ENCODE results near the gene TPSAB1. TPM values are rescaled to one million over a fixed set of nuclear protein-coding genes. Genes with fewer than 3 reads are reported as not detected.
"Not testable (repeated sequence)": the region's sequence is repeated elsewhere in the genome, so short reads cannot be mapped to it uniquely, and the experiment has no call there.

TPSAB1 gene
- total RNA-seq, 1 donor from 2014 or later: not detected

DNA sequence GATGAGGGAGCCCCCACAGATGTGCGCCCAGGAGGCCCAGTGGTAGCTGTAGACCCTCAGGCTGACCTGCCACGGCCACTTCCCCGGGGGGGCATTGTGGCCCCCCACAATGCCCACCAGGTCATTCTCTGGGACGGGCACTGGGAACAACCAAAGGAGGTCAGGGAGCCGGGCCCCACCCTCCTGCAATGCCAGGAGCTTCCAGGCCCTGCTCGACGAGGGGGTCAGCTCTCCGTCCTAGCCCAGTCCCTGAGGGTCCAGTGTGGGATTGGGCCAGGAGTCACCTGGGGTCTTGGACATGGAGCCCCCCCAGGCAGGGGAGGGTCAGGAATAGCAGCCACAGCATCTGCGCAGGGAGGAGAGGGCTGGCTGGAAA lies 22.3 kb downstream of the TPSAB1 start:
- DNase-seq (ENCODE audit: low spot score in 2 of 2, unreplicated experiment in 2 of 2): no peak
- Mint-ChIP-seq H3K27me3 (ENCODE audit: low read depth) (peaks cover 27% of the 10 kb centered on the region), H3K4me1 (peaks cover 15% of the 10 kb centered on the region), H3K4me3 (no peak overlapping the region), H3K9me3 (no peaks in the 10 kb centered on the region), H3K27ac (no peak overlapping the region), H3K36me3 (no peaks in the 10 kb centered on the region)
- TF ChIP-seq, protein P1, sequence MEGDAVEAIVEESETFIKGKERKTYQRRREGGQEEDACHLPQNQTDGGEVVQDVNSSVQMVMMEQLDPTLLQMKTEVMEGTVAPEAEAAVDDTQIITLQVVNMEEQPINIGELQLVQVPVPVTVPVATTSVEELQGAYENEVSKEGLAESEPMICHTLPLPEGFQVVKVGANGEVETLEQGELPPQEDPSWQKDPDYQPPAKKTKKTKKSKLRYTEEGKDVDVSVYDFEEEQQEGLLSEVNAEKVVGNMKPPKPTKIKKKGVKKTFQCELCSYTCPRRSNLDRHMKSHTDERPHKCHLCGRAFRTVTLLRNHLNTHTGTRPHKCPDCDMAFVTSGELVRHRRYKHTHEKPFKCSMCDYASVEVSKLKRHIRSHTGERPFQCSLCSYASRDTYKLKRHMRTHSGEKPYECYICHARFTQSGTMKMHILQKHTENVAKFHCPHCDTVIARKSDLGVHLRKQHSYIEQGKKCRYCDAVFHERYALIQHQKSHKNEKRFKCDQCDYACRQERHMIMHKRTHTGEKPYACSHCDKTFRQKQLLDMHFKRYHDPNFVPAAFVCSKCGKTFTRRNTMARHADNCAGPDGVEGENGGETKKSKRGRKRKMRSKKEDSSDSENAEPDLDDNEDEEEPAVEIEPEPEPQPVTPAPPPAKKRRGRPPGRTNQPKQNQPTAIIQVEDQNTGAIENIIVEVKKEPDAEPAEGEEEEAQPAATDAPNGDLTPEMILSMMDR (IDR thresholded peaks at IDR 0.05; ENCODE audit: unreplicated experiment): no peak

DNA sequence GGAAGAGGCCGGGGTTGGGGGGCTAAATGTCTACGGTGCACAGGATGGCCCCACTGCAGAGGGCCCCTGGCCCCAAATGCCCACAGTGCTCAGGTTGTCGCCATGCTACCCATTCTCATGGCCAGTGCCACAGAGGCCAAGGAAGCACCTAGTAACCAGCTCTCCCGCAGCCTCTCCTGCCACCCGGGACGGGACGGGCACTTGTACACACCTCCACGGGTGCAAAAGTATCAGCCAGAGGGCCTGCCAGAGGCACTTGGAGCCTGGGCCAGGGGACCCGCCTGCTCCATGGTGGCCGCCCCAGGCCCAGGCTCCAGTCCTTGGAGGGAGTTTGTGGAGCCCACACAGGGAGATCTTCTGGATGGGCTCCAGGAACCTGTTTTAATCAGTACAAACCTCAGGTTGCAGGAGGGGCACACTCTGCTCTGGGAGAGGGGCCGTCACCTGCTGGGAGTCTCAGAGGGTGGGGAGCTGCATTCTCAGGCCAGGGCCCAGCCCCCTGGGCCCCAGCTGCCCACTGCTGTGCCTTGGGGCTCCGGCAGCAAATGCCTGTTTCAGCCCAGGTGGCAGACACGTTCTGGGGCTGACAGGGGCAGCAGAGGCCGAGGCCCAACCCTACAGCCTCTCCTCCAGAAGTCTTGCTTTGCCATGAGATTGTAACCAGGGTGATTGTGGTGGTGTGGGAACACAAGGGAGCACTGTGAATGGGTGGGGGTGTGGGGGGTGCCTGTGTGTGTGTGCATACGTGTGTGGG lies 23.3 kb downstream of the TPSAB1 start:
- DNase-seq (ENCODE audit: low spot score in 2 of 2, unreplicated experiment in 2 of 2): no peak
- Mint-ChIP-seq H3K36me3 (no peaks in the 10 kb centered on the region), H3K4me1 (peaks cover 15% of the 10 kb centered on the region), H3K27me3 (ENCODE audit: low read depth) (peaks cover 27% of the 10 kb centered on the region), H3K27ac (no peak overlapping the region), H3K9me3 (no peaks in the 10 kb centered on the region), H3K4me3 (no peak overlapping the region)
- TF ChIP-seq, protein P1 (IDR thresholded peaks at IDR 0.05; ENCODE audit: unreplicated experiment): no peak

DNA sequence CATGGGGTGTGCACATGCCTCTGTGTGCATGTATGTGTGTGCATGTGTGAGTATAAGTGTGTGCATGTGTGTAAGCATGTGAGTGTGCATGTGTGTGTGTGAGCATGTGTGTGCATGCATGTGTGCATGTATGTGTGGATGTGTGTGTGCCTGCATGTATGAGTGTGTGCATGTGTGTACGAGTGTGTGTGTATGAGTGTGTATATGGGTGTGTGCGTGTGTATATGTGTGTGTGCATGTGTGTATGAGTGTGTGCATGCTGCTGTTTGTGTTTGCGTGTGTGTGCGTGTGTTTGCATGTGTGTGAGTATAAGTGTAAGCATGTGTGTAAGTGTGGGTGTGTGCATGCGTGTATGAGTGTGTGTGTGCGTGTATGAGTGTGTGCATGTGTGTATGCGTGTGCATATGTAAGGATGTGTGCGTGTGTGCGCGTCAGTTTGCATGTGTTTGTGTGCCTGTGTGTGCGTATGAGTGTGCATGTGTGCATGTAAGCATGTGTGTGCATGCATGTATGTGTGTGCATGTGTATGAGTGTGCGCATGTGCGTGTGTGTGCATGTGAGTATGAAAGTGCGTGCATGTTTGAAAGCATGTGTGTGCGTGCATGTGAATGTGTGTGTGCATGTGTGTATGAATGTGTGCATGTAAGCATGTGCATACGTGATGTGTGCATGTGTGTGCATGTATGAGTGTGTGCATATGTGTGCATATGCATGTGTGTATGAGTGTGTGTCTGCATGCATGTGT lies 24.0 kb downstream of the TPSAB1 start:
- no peaks in the 10 kb centered on the region for H3K36me3 Mint-ChIP-seq
- H3K4me3 Mint-ChIP-seq: no peak overlapping the region
- H3K9me3 Mint-ChIP-seq: no peaks in the 10 kb centered on the region
- peaks cover 22% of the 10 kb centered on the region for H3K27me3 Mint-ChIP-seq (ENCODE audit: low read depth)
- H3K27ac Mint-ChIP-seq: no peak overlapping the region
- TF ChIP-seq, protein P1 (IDR thresholded peaks at IDR 0.05; ENCODE audit: unreplicated experiment): no peak
- DNase-seq (ENCODE audit: low spot score in 2 of 2, unreplicated experiment in 2 of 2): no peak
- H3K4me1 Mint-ChIP-seq: peaks cover 10% of the 10 kb centered on the region

DNA sequence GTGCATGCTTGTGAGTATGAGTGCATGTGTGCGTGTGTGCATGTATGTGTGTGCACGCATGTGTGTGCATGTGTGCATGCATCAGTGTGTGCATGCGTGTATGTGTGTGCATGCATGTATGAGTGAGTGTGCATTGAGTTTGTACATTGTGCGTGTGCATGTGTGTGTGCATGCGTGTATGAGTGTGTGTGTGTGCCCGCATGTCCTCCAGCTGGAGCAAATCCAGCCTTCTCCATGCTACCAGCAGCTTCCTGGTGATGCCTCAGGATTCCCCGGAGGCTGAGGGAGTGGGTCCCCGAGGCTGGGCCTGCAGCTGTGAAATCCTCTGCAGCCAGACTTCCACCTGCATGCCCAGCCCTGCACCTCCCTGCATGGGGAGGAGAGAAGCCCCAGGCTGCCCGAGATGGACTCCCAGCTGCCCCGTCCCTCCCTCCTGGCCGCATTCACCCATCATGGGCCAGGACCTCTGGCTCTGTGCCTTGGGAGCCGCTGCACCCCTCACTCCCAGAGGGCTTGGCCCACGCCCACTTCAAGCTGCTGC lies 24.7 kb downstream of the TPSAB1 start:
- Mint-ChIP-seq H3K4me1 (peaks cover 10% of the 10 kb centered on the region), H3K4me3 (no peak overlapping the region), H3K27ac (no peak overlapping the region), H3K9me3 (no peaks in the 10 kb centered on the region), H3K27me3 (ENCODE audit: low read depth) (peaks cover 17% of the 10 kb centered on the region), H3K36me3 (no peaks in the 10 kb centered on the region)
- DNase-seq (ENCODE audit: low spot score in 2 of 2, unreplicated experiment in 2 of 2): no peak
- TF ChIP-seq, protein P1 (IDR thresholded peaks at IDR 0.05; ENCODE audit: unreplicated experiment): no peak

DNA sequence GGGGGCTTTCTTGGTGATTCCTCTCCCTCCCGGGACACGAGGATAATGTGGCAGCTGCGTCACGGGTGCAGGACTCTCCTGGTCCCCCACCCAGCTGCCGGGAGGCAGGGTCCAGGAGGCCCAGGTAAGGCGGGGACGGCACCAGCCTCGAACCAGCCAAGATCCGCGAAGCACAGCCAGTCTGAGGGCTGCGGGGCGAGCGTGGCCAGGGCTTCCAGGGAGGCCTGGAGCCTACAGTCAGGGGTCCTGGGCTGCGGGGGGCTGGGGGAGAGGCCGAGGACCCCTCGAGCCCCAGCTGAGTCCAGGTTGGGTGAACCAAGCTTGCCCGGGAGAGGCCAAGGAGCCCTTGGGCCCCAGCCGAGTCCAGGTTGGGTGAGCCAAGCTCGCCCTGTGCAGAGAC lies 25.3 kb downstream of the TPSAB1 start:
- Mint-ChIP-seq H3K4me1 (peaks cover 16% of the 10 kb centered on the region), H3K27ac (no peak overlapping the region), H3K4me3 (no peak overlapping the region), H3K36me3 (no peaks in the 10 kb centered on the region), H3K27me3 (ENCODE audit: low read depth) (peaks cover 12% of the 10 kb centered on the region), H3K9me3 (no peaks in the 10 kb centered on the region)
- TF ChIP-seq, protein P1 (IDR thresholded peaks at IDR 0.05; ENCODE audit: unreplicated experiment): no peak
- DNase-seq (ENCODE audit: low spot score in 2 of 2, unreplicated experiment in 2 of 2): no peak

DNA sequence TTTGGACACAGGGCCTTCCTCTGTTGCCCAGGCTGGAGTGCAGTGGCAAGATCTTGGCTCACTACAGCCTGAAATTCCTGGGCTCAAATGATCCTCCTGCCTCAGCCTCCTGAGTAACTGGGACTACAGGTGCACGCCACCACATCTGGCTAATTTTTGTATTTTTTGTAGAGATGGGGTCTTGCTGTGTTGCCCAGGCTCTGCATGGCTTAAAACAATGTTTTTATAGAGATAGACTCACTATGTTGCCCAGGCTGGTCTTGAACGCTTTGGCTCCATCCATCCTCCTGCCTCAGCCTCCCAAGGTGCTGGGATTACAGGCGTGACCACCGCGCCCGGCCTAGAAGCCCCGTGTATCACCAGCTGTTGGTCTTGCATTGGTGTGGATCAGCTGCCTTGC lies 28.9 kb downstream of the TPSAB1 start:
- not testable (repeated sequence) for H3K27me3 Mint-ChIP-seq (ENCODE audit: low read depth); H3K4me3 Mint-ChIP-seq; DNase-seq (ENCODE audit: low spot score in 2 of 2, unreplicated experiment in 2 of 2); H3K9me3 Mint-ChIP-seq; H3K36me3 Mint-ChIP-seq; H3K27ac Mint-ChIP-seq
- peaks cover 28% of the 10 kb centered on the region for H3K4me1 Mint-ChIP-seq
